GM12878 (cell line): ENCODE results near the gene CRYGN. TPM values are rescaled to one million over a fixed set of nuclear protein-coding genes. Genes with fewer than 3 reads are reported as not detected.

Experiments
- ATAC-seq: fragments of 200-7000 bp; cut with Tn5 transposase; 3 replicates; pipeline ENCODE4 v1.9.1; 2020; ENCODE audit warnings: mild to moderate bottlenecking, moderate library complexity
- BruUV-seq: library from RNA; stranded (reverse); fragments of 400-500 nt; replicated peaks from 2 replicates; lab custom pipeline; 2021; lab: Mats Ljungman, UMichigan
- CTCF ChIA-PET: fragments of 300-600 bp; sonication (Branson Sonifier 250); formaldehyde crosslinking; extraction: SDS; loops from one replicate; lab custom pipeline; 2021; ENCODE audit warnings: inconsistent platforms; lab: Yijun Ruan, JAX
- POLR2A ChIA-PET: fragments of 350-600 bp; formaldehyde crosslinking; extraction: SDS; loops from one replicate; lab custom pipeline; 2021; ENCODE audit warnings: inconsistent platforms; lab: Charles Lee
- RAD21 ChIA-PET: fragments of 300-600 bp; sonication (Branson Sonifier 250); formaldehyde crosslinking; loops from one replicate; lab custom pipeline; 2023; ENCODE audit warnings: antibody characterized with exemption; ENCODE audit not compliant: unreplicated experiment; lab: Charles Lee
- SMC1A ChIA-PET: fragments of 300-600 bp; sonication (Branson Sonifier 250); formaldehyde crosslinking; loops from one replicate; lab custom pipeline; 2023; ENCODE audit not compliant: unreplicated experiment, uncharacterized antibody; lab: Charles Lee
- DNase-seq: peaks from one replicate; pipeline ENCODE4 v3.0.0-alpha.2; 2011; ENCODE audit warnings: low read depth, low spot score
- FAIRE-seq: peaks from 3 replicates; lab custom pipeline; 2011; peaks lifted over from hg19 to GRCh38; lab: Jason Lieb, UNC
- H2AFZ ChIP-seq: 2 replicates; pipeline ENCODE4 v1.6.0; 2011; ENCODE audit warnings: low read depth, low read length, control low read depth; ENCODE audit not compliant: control insufficient read depth
- H3K27ac ChIP-seq: 2 replicates; pipeline ENCODE4 v1.5.1; 2011; ENCODE audit warnings: control low read depth; ENCODE audit not compliant: control insufficient read depth, insufficient read depth
- H3K27me3 ChIP-seq, 2 experiments: replicated peaks in 1 of 2; 2 replicates each; pipeline versions ENCODE4 v1.6.0 to v1.6.1; 2011; ENCODE audit warnings: low read length in 1 of 2; ENCODE audit not compliant: control insufficient read depth in 2 of 2, insufficient read depth in 2 of 2
- H3K36me3 ChIP-seq, 2 experiments: 2 replicates each; pipeline ENCODE4 v1.5.1; 2011; ENCODE audit warnings: low read length in 1 of 2; ENCODE audit not compliant: control insufficient read depth in 2 of 2, insufficient read depth in 2 of 2
- H3K4me1 ChIP-seq: 2 replicates; pipeline ENCODE4 v1.6.1; 2011; ENCODE audit warnings: mild to moderate bottlenecking, low read length, moderate library complexity, mixed read lengths; ENCODE audit not compliant: control insufficient read depth, insufficient read depth
- H3K4me2 ChIP-seq: 2 replicates; pipeline ENCODE4 v1.6.0; 2011; ENCODE audit warnings: control low read depth; ENCODE audit not compliant: control insufficient read depth, insufficient read depth
- H3K4me3 ChIP-seq: fragments of 200-600 bp; sonication (generic); 2 replicates; pipeline ENCODE4 v1.5.1; 2016
- H3K79me2 ChIP-seq: 2 replicates; pipeline ENCODE4 v1.6.0; 2011; ENCODE audit warnings: low read length; ENCODE audit not compliant: control insufficient read depth, insufficient read depth
- H3K9ac ChIP-seq: 2 replicates; pipeline ENCODE4 v1.8.0; 2011; ENCODE audit warnings: low read length, control low read depth, mixed read lengths; ENCODE audit not compliant: control insufficient read depth, insufficient read depth
- H3K9me3 ChIP-seq: replicated peaks from 3 replicates; pipeline ENCODE4 v1.5.1; 2011; ENCODE audit warnings: mild to moderate bottlenecking, low read length; ENCODE audit not compliant: control insufficient read depth, insufficient read depth
- H4K20me1 ChIP-seq: 2 replicates; pipeline ENCODE4 v1.6.0; 2011; ENCODE audit not compliant: control insufficient read depth, insufficient read depth
- BRCA1 ChIP-seq: IDR thresholded peaks from 2 replicates; pipeline ENCODE4 v1.6.1; 2011; ENCODE audit warnings: low read depth, low read length, improper control_type of control experiment
- CBFB ChIP-seq: IDR thresholded peaks from 2 replicates; pipeline ENCODE4 v1.6.1; 2016; ENCODE audit warnings: antibody characterized with exemption, low read depth
- CREB1 ChIP-seq: IDR thresholded peaks from 2 replicates; pipeline ENCODE4 v1.6.1; 2012; ENCODE audit warnings: low read depth, mild to moderate bottlenecking, inconsistent platforms
- EZH2 ChIP-seq: IDR thresholded peaks from 2 replicates; pipeline ENCODE4 v1.6.1; 2012; ENCODE audit warnings: low read depth, mild to moderate bottlenecking, control low read depth, inconsistent platforms, low read length, borderline replicate concordance; ENCODE audit not compliant: control insufficient read depth
- PML ChIP-seq: IDR thresholded peaks from 2 replicates; pipeline ENCODE4 v1.6.1; 2012; ENCODE audit warnings: low read length, inconsistent platforms
- RCOR1 ChIP-seq: conservative IDR thresholded peaks from 2 replicates; pipeline ENCODE4 v1.6.1; 2012; ENCODE audit warnings: low read depth, low read length, improper control_type of control experiment
- SIN3A ChIP-seq: IDR thresholded peaks from 2 replicates; pipeline ENCODE4 v1.6.1; 2012; ENCODE audit warnings: low read depth, low read length, improper control_type of control experiment
- SIX5 ChIP-seq: IDR thresholded peaks from 2 replicates; pipeline ENCODE4 v1.6.1; 2011; ENCODE audit warnings: mild to moderate bottlenecking, low read depth, low read length, moderate library complexity; ENCODE audit not compliant: severe bottlenecking
- SMARCA5 ChIP-seq: fragments of 450-650 bp; IDR thresholded peaks from 2 replicates; pipeline ENCODE4 v1.6.1; 2017; ENCODE audit warnings: mild to moderate bottlenecking
- SMC3 ChIP-seq: IDR thresholded peaks from 2 replicates; pipeline ENCODE4 v1.6.1; 2011; ENCODE audit warnings: low read length, improper control_type of control experiment, borderline replicate concordance
- ZBTB11 ChIP-seq: fragments of 450-650 bp; formaldehyde crosslinking; IDR thresholded peaks from 2 replicates; pipeline ENCODE4 v1.5.0; 2022; ENCODE audit warnings: mild to moderate bottlenecking, missing genetic modification characterization
- ZZZ3 ChIP-seq: IDR thresholded peaks from 2 replicates; pipeline ENCODE4 v1.6.1; 2011; ENCODE audit warnings: low read depth; ENCODE audit not compliant: control insufficient read depth, insufficient read length
- WGBS: methylation state at CpG from one replicate; pipeline ENCODE4 v1.1.6; 2016; ENCODE audit warnings: low lambda C conversion rate; ENCODE audit not compliant: insufficient replicate concordance, insufficient coverage; ENCODE audit errors: missing lambda C conversion rate; 5-methylcytosine and 5-hydroxymethylcytosine counted together
- in situ Hi-C: fragments of 300-500 bp; cut with MboI; formaldehyde crosslinking; loops from 9 replicates; pipeline ENCODE4 v1.14.3; 2018; ENCODE audit warnings: mixed read lengths
- intact Hi-C: fragments of 100-400 bp; cut with micrococcal nuclease; formaldehyde crosslinking; loops from one replicate; pipeline ENCODE4 v1.14.2; 2022; ENCODE audit not compliant: unreplicated experiment
- polyA plus RNA-seq, 11 experiments: library from polyadenylated mRNA; depleted of rRNA in 4 of 11; unstranded in 6 of 11; stranded (reverse) in 5 of 11; fragments of >200 nt; fragmentation: Nextera tagmentation in 4 of 11; fragmentation: Illumina TruSeq in 1 of 11; extraction: Ambion mirVana in 4 of 11; extraction: Trizol in 1 of 11; gene quantifications; 1 replicate in 1 of 11; 2 replicates in 10 of 11; pipeline versions ENCODE4 v1.2.1 to v1.2.3, GENCODE V29; 2011 to 2016; ENCODE audit warnings: inconsistent platforms in 2 of 11, missing spikeins in 2 of 11, low read depth in 1 of 11
- total RNA-seq, 4 experiments: library from RNA; depleted of rRNA in 3 of 4; stranded (reverse); fragments of >200 nt in 3 of 4; fragmentation: Illumina TruSeq in 1 of 4; extraction: Trizol in 1 of 4; gene quantifications; 2 replicates each; pipeline versions ENCODE4 v1.2.1 to v1.2.3, GENCODE V29; 2013 to 2021
- TF ChIP-seq, protein P1 (sequence below): fragments of 150-350 bp; IDR thresholded peaks from 2 replicates; pipeline ENCODE4 v1.6.1; 2016; ENCODE audit warnings: low read depth, low read length

The CRYGN gene
- total and polyA plus RNA-seq, 10 of the 15 experiments (the other 5 are each of a cell fraction or from before 2014, with no cell fraction given), result not detected

DNA sequence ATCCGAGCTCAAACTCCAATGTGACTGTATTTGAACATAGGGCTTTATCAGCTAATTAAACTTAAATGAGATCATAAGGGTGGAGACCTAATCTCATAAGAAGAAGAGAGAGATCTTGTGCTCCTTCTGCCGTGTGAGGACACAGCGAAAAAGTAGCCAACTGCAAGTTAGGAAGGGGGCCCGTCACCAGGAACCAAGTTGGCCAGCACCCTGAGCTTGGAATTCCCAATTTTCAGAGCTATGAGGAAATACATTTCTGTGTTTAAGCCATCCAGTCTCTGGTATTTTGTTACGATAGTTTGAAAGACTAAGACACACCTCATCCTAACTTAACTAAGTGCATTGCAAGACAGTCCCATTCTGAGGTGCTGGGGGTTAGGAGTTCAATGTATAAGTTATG lies 16.0 kb downstream of the CRYGN start (continued):
- TF ChIP-seq, protein P1, sequence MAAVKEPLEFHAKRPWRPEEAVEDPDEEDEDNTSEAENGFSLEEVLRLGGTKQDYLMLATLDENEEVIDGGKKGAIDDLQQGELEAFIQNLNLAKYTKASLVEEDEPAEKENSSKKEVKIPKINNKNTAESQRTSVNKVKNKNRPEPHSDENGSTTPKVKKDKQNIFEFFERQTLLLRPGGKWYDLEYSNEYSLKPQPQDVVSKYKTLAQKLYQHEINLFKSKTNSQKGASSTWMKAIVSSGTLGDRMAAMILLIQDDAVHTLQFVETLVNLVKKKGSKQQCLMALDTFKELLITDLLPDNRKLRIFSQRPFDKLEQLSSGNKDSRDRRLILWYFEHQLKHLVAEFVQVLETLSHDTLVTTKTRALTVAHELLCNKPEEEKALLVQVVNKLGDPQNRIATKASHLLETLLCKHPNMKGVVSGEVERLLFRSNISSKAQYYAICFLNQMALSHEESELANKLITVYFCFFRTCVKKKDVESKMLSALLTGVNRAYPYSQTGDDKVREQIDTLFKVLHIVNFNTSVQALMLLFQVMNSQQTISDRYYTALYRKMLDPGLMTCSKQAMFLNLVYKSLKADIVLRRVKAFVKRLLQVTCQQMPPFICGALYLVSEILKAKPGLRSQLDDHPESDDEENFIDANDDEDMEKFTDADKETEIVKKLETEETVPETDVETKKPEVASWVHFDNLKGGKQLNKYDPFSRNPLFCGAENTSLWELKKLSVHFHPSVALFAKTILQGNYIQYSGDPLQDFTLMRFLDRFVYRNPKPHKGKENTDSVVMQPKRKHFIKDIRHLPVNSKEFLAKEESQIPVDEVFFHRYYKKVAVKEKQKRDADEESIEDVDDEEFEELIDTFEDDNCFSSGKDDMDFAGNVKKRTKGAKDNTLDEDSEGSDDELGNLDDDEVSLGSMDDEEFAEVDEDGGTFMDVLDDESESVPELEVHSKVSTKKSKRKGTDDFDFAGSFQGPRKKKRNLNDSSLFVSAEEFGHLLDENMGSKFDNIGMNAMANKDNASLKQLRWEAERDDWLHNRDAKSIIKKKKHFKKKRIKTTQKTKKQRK, result no peak
- no peak for TF ChIP-seq ZBTB11 (CRISPR knock-in tag)

- DNase-seq (no peak), ATAC-seq (no peak), FAIRE-seq (no peak)
- Histone ChIP-seq H3K27me3 (no peaks in the 10 kb centered on the region; a peak in 1 of 4 replicates), H3K36me3 (no peaks in the 10 kb centered on the region), H2AFZ (no peak overlapping the region), H3K9ac (no peak overlapping the region), H4K20me1 (no peaks in the 10 kb centered on the region), H3K4me3 (no peak overlapping the region), H3K79me2 (no peaks in the 10 kb centered on the region), H3K9me3 (peaks cover 9% of the 10 kb centered on the region), H3K27ac (no peak overlapping the region), H3K4me1 (no peaks in the 10 kb centered on the region), H3K4me2 (no peak overlapping the region)
- 57% methylated on average over 7 of the region's 7 CpGs for WGBS
- POLR2A ChIA-PET, result interaction anchor here (0.6 kb wide), 1 partner anchor 20 kb away, joined by 3 read pairs; no protein-coding TSS in a partner anchor
- RAD21 ChIA-PET, result no interaction called here
- SMC1A ChIA-PET, result interaction anchor here (1.0 kb wide), 1 partner anchor 109 kb away, joined by 3 read pairs; no protein-coding TSS in a partner anchor
- BruUV-seq, result no TSS peak
- intact Hi-C loops, result no loop called here
- in situ Hi-C loops, result no loop called here
- CTCF ChIA-PET, result no interaction called here
- TF ChIP-seq BRCA1, result no peak
- no peak for TF ChIP-seq PML
- no peak for TF ChIP-seq SMC3
- no peak for TF ChIP-seq ZZZ3
- TF ChIP-seq EZH2, result no peak
- no peak for TF ChIP-seq SIX5
- no peak for TF ChIP-seq CREB1
- no peak for TF ChIP-seq ZBTB11 (CRISPR knock-in tag)
- TF ChIP-seq RCOR1, result no peak
- TF ChIP-seq SMARCA5, result no peak
- TF ChIP-seq CBFB, result no peak
- no peak for TF ChIP-seq SIN3A
These were observed 16.7 kb downstream of the CRYGN start for GRCh38 chr7:151423226-151423625.
